T47D (cell line): ENCODE data around the gene TMEM204.
"Not testable (repeated sequence)": the region's sequence is repeated elsewhere in the genome, so short reads cannot be mapped to it uniquely, and the experiment has no call there.

Source experiments
- DNase-seq, 2 experiments: peaks; one replicate each; pipeline versions ENCODE4 v3.0.0 to v3.0.0-alpha.2; 2011 to 2012; ENCODE audit warnings: low read depth in 1 of 2, low spot score in 1 of 2
- JUND ChIP-seq: IDR thresholded peaks from 2 replicates; pipeline ENCODE4 v1.6.1; 2012; ENCODE audit warnings: low read depth
- in situ Hi-C: cut with HindIII; loops from 2 replicates; pipeline ENCODE4 v1.10.0; 2016; ENCODE audit warnings: low sequenced_read_pairs, low pct_unique_long_range_greater_than_20kb

The TMEM204 gene

GRCh38 chr16:1590366-1590765, 56.9 kb downstream of the TMEM204 start:
- DNase-seq = no peak
- TF ChIP-seq JUND = no peak
- in situ Hi-C loops = no loop called here

- no peak for TF ChIP-seq JUND
- no peak for DNase-seq
- in situ Hi-C loops = no loop called here
Observed at GRCh38 chr16:1590930-1591705, 57.7 kb downstream of the TMEM204 start.

- DNase-seq = no peak
- no peak for TF ChIP-seq JUND
- in situ Hi-C loops = no loop called here
Observed at GRCh38 chr16:1592446-1592845, 59.0 kb downstream of the TMEM204 start.

- DNase-seq, in situ Hi-C loops: not testable (repeated sequence)
Observed at GRCh38 chr16:1595511-1595910, 62.0 kb downstream of the TMEM204 start.

GRCh38 chr16:1596516-1596915, 63.0 kb downstream of the TMEM204 start:
- in situ Hi-C loops = no loop called here

GRCh38 chr16:1597154-1597553, 63.7 kb downstream of the TMEM204 start:
- TF ChIP-seq JUND = no peak
- in situ Hi-C loops = no loop called here
- peak in 1 of 2 experiments; percentile 66 for DNase-seq

More at GRCh38 chr16:1596516-1596915, 63.0 kb downstream of the TMEM204 start:
- no peak for DNase-seq
- no peak for TF ChIP-seq JUND

- TF ChIP-seq JUND = no peak
- DNase-seq = no peak
- in situ Hi-C loops = no loop called here
Observed at GRCh38 chr16:1601031-1601430, 67.6 kb downstream of the TMEM204 start.

GRCh38 chr16:1601489-1601888, 68.0 kb downstream of the TMEM204 start:
- TF ChIP-seq JUND = no peak
- no peak for DNase-seq
- in situ Hi-C loops = no loop called here

- DNase-seq = no peak
- in situ Hi-C loops = no loop called here
- TF ChIP-seq JUND = no peak
Observed at GRCh38 chr16:1602285-1602684, 68.8 kb downstream of the TMEM204 start.
